ENCODE measurements around the gene METTL16. TPM values are rescaled to one million over a fixed set of nuclear protein-coding genes. Genes with fewer than 3 reads are reported as not detected.
A peak's percentile ranks its signal among the peaks of the same experiment; 100 is the strongest.

METTL16 gene
- total RNA-seq, 1 experiment from 2014 or later, result 54.1 TPM

DNA sequence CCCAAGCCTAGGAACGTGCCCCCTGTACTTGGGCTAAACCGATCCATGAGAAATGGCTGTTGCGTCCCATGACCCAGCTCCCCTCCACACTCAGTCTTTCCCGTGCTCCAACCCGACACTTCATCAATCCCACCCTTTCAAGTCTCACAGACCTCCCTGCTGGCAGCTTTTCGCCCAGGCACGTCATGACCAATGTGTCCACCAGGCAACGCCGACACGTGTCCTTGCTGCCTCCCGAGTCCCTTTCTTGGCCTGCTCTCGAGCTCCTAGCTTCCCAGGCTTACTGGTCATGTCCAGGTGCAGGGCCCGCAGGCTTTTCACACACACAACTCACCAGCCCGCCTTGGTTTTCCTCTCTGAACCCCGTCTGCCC lies 123.0 kb downstream of the METTL16 start:
- no peak for TF ChIP-seq FOXJ3 (CRISPR knock-in tag; IDR thresholded peaks at IDR 0.05; ENCODE audit: borderline replicate concordance)
- no peak for TF ChIP-seq NR2C2 (CRISPR knock-in tag; IDR thresholded peaks at IDR 0.05)
- TF ChIP-seq SP1 (CRISPR knock-in tag; conservative IDR thresholded peaks at IDR 0.05), result no peak
- no peak for TF ChIP-seq NFATC4 (CRISPR knock-in tag; IDR thresholded peaks at IDR 0.05)
- TF ChIP-seq ZNF138 (CRISPR knock-in tag; conservative IDR thresholded peaks at IDR 0.05), result no peak
- TF ChIP-seq NFYB (CRISPR knock-in tag; conservative IDR thresholded peaks at IDR 0.05; ENCODE audit: low read depth), result no peak
- no peak for TF ChIP-seq ZNF263 (CRISPR knock-in tag; IDR thresholded peaks at IDR 0.05; ENCODE audit: low read depth)
- TF ChIP-seq, protein P1, sequence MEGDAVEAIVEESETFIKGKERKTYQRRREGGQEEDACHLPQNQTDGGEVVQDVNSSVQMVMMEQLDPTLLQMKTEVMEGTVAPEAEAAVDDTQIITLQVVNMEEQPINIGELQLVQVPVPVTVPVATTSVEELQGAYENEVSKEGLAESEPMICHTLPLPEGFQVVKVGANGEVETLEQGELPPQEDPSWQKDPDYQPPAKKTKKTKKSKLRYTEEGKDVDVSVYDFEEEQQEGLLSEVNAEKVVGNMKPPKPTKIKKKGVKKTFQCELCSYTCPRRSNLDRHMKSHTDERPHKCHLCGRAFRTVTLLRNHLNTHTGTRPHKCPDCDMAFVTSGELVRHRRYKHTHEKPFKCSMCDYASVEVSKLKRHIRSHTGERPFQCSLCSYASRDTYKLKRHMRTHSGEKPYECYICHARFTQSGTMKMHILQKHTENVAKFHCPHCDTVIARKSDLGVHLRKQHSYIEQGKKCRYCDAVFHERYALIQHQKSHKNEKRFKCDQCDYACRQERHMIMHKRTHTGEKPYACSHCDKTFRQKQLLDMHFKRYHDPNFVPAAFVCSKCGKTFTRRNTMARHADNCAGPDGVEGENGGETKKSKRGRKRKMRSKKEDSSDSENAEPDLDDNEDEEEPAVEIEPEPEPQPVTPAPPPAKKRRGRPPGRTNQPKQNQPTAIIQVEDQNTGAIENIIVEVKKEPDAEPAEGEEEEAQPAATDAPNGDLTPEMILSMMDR (IDR thresholded peaks at IDR 0.05), result no peak
- TF ChIP-seq ZNF219 (CRISPR knock-in tag; IDR thresholded peaks at IDR 0.05; ENCODE audit: borderline replicate concordance), result no peak
- TF ChIP-seq ESRRA (CRISPR knock-in tag; IDR thresholded peaks at IDR 0.05; ENCODE audit: borderline replicate concordance), result no peak
- TF ChIP-seq GABPB1 (CRISPR knock-in tag; IDR thresholded peaks at IDR 0.05), result no peak
- no peak for TF ChIP-seq ZNF423 (CRISPR knock-in tag; IDR thresholded peaks at IDR 0.05)

DNA sequence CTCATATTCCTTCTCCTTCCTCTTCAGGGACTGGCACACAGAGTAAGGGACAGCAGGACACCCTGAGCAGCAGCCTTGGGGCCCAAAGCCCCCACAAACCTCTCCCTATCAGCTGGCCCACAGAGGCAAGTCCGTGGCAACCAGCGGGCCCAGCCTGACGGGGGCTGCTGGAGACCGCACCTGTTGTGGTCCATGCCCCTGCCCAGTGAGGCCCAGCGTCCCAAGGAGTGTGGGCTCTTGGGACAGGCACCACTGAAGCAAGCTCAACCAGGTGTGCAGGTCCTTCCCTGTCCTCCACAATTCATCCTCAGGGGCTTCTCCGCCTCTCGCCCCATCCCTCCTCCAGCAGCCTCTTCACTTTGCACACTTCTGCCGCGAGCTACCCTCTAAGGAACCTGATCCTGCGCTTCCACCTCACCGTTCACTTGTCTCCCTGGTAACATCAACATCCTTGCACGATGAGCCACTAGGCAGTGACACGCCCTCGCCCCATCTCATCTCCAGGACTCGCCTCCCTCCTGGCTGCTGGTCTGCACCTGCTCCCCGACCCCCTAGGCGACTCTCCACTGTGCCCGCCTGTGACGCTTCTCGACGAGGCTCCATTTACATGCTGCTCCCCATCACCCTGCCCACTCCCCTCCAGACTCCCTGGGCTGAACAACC lies 123.5 kb downstream of the METTL16 start:
- Mint-ChIP-seq H3K27ac (peak overlapping the region; percentile 88), H3K4me3 (no peak overlapping the region), H3K9me3 (no peaks in the 10 kb centered on the region), H3K4me1 (peaks cover 33% of the 10 kb centered on the region), H3K36me3 (peaks cover 3% of the 10 kb centered on the region; the same call in 1 of the 2 replicates), H3K27me3 (ENCODE audit: low read depth) (no peaks in the 10 kb centered on the region)
- ChIA-PET POLR2A (no interaction called here), CTCF (interaction anchor here (0.6 to 1.7 kb wide), 6 partner anchors 10 to 1126 kb away, joined by 3 to 8 read pairs (median 4); no protein-coding TSS in a partner anchor)
- TF ChIP-seq SOX15 (CRISPR knock-in tag; IDR thresholded peaks at IDR 0.05) (no peak), ZNF671 (CRISPR knock-in tag; IDR thresholded peaks at IDR 0.05) (no peak), JUN (CRISPR knock-in tag; IDR thresholded peaks at IDR 0.05) (no peak)
- no peak for DNase-seq (ENCODE audit: low spot score)
- no peak for ATAC-seq

More for the DNA sequence above, 123.0 kb downstream of the METTL16 start:
- ChIA-PET POLR2A (no interaction called here), CTCF (interaction anchor here (0.6 to 1.7 kb wide), 5 partner anchors 11 to 1126 kb away, joined by 3 to 8 read pairs (median 4); no protein-coding TSS in a partner anchor)
- Mint-ChIP-seq H3K36me3 (peaks cover 3% of the 10 kb centered on the region; the same call in 1 of the 2 replicates), H3K27me3 (ENCODE audit: low read depth) (no peaks in the 10 kb centered on the region), H3K9me3 (no peaks in the 10 kb centered on the region), H3K27ac (peak overlapping the region; percentile 88), H3K4me3 (no peak overlapping the region), H3K4me1 (peaks cover 30% of the 10 kb centered on the region)
- no peak for DNase-seq (ENCODE audit: low spot score)
- no peak; the same call in 1 of the 2 replicates for ATAC-seq

DNA sequence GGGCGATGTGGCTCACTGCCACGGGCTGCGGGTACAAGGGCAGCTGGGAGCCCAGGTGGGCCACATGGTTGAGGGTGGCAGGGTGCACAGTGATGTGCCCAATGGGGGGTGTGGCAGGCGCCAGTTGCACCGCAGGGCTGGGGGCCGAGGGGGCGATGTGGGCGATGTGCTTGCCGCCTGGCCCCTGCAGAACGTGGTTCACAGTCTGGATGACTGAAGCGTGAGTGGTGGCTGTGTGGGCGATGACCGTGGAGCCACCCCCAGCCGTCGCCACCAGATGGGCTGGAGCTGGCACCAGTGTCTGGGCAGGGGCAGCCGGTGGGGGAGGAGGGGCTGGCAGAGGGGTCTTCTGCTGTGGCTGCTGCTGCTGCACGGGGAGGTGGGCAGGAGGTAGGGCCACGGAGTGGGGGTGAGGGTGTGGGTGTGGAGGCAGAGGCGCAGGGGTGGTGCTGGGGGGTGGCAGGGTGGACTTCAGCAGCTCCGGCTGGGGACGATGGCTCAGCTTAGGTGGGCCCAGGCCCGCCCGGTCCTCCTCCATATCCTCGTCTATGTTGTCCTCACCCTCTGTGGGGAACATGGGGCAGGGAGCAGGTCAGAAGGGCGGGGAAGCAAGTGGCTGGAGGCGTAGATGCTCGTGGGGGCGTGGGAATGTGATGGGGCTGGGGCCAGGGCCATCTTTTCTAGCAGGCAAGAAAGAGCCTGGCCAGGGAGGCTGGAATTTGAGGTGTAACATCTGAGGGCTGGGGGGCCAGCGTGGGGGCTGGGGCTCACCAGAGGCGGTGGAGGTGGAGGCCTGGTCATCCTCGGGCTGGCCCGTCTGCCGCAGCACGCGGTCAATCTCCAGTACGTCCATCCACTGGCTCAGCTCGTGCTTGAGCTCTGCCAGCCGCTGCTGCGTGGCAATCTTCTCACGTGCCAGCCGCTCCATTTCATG lies 124.3 kb downstream of the METTL16 start:
- H3K27me3 Mint-ChIP-seq (ENCODE audit: low read depth), result no peaks in the 10 kb centered on the region
- ChIA-PET CTCF (interaction anchor here (0.6 to 7.4 kb wide), 5 partner anchors 12 to 34 kb away, joined by 3 to 268 read pairs (median 5); no protein-coding TSS in a partner anchor), POLR2A (no interaction called here)
- H3K9me3 Mint-ChIP-seq, result no peaks in the 10 kb centered on the region
- H3K4me3 Mint-ChIP-seq, result no peak overlapping the region
- DNase-seq (ENCODE audit: low spot score) (no peak), ATAC-seq (no peak)
- H3K36me3 Mint-ChIP-seq, result peaks cover 3% of the 10 kb centered on the region; the same call in 1 of the 2 replicates
- peaks cover 32% of the 10 kb centered on the region for H3K4me1 Mint-ChIP-seq
- H3K27ac Mint-ChIP-seq, result no peak overlapping the region
- TF ChIP-seq MXD4 (CRISPR knock-in tag; IDR thresholded peaks at IDR 0.05; ENCODE audit: borderline replicate concordance), result no peak
- TF ChIP-seq ESRRA (CRISPR knock-in tag; IDR thresholded peaks at IDR 0.05; ENCODE audit: borderline replicate concordance), result no peak
- no peak for TF ChIP-seq NFE2L1 (CRISPR knock-in tag; IDR thresholded peaks at IDR 0.05)
- TF ChIP-seq, protein P2, sequence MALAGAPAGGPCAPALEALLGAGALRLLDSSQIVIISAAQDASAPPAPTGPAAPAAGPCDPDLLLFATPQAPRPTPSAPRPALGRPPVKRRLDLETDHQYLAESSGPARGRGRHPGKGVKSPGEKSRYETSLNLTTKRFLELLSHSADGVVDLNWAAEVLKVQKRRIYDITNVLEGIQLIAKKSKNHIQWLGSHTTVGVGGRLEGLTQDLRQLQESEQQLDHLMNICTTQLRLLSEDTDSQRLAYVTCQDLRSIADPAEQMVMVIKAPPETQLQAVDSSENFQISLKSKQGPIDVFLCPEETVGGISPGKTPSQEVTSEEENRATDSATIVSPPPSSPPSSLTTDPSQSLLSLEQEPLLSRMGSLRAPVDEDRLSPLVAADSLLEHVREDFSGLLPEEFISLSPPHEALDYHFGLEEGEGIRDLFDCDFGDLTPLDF (CRISPR knock-in tag; IDR thresholded peaks at IDR 0.05), result no peak
- no peak for TF ChIP-seq OVOL2 (CRISPR knock-in tag; IDR thresholded peaks at IDR 0.05; ENCODE audit: borderline replicate concordance)
- no peak for TF ChIP-seq CBFB (CRISPR knock-in tag; IDR thresholded peaks at IDR 0.05; ENCODE audit: low read depth)
- TF ChIP-seq JAZF1 (CRISPR knock-in tag; IDR thresholded peaks at IDR 0.05), result no peak
- TF ChIP-seq, protein P3, sequence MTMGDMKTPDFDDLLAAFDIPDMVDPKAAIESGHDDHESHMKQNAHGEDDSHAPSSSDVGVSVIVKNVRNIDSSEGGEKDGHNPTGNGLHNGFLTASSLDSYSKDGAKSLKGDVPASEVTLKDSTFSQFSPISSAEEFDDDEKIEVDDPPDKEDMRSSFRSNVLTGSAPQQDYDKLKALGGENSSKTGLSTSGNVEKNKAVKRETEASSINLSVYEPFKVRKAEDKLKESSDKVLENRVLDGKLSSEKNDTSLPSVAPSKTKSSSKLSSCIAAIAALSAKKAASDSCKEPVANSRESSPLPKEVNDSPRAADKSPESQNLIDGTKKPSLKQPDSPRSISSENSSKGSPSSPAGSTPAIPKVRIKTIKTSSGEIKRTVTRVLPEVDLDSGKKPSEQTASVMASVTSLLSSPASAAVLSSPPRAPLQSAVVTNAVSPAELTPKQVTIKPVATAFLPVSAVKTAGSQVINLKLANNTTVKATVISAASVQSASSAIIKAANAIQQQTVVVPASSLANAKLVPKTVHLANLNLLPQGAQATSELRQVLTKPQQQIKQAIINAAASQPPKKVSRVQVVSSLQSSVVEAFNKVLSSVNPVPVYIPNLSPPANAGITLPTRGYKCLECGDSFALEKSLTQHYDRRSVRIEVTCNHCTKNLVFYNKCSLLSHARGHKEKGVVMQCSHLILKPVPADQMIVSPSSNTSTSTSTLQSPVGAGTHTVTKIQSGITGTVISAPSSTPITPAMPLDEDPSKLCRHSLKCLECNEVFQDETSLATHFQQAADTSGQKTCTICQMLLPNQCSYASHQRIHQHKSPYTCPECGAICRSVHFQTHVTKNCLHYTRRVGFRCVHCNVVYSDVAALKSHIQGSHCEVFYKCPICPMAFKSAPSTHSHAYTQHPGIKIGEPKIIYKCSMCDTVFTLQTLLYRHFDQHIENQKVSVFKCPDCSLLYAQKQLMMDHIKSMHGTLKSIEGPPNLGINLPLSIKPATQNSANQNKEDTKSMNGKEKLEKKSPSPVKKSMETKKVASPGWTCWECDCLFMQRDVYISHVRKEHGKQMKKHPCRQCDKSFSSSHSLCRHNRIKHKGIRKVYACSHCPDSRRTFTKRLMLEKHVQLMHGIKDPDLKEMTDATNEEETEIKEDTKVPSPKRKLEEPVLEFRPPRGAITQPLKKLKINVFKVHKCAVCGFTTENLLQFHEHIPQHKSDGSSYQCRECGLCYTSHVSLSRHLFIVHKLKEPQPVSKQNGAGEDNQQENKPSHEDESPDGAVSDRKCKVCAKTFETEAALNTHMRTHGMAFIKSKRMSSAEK (CRISPR knock-in tag; IDR thresholded peaks at IDR 0.05; ENCODE audit: borderline replicate concordance), result no peak
- TF ChIP-seq GTF2I (CRISPR knock-in tag; conservative IDR thresholded peaks at IDR 0.05), result no peak
